IMR-90 (cell line): Measurements from ENCODE around the gene SNX22. TPM values are rescaled to one million over a fixed set of nuclear protein-coding genes. Genes with fewer than 3 reads are reported as not detected.

Experiments used
- ATAC-seq: fragments of 200-7000 bp; cut with Tn5 transposase; 2 replicates; pipeline ENCODE4 v1.9.1; 2020; ENCODE audit warnings: low read depth, mild to moderate bottlenecking, moderate library complexity
- BruUV-seq: library from RNA; stranded (reverse); fragments of 400-500 nt; replicated peaks from 2 replicates; lab custom pipeline; 2021; lab: Mats Ljungman, UMichigan
- CTCF ChIA-PET: fragments of 300-600 bp; formaldehyde crosslinking; extraction: SDS; loops from one replicate; lab custom pipeline; 2021; ENCODE audit warnings: antibody characterized with exemption; lab: Yijun Ruan, JAX
- POLR2A ChIA-PET: fragments of 300-600 bp; sonication (Branson Sonifier 250); formaldehyde crosslinking; loops from one replicate; lab custom pipeline; 2022; ENCODE audit warnings: antibody characterized with exemption; ENCODE audit not compliant: unreplicated experiment; lab: Charles Lee
- DNase-seq: peaks from one replicate; pipeline ENCODE4 v3.0.0; 2013
- H2AFZ ChIP-seq: replicated peaks from 2 replicates; pipeline ENCODE3; 2013; ENCODE audit warnings: low read length, mild to moderate bottlenecking; ENCODE audit not compliant: poor library complexity
- H2AK5ac ChIP-seq: 2 replicates; pipeline ENCODE4 v1.6.1; 2013; ENCODE audit warnings: low read depth, low read length, inconsistent platforms
- H2AK9ac ChIP-seq: replicated peaks from 2 replicates; pipeline ENCODE3; 2013; ENCODE audit warnings: mild to moderate bottlenecking, low read depth, low read length, moderate library complexity; ENCODE audit not compliant: poor library complexity
- H2BK120ac ChIP-seq: 2 replicates; pipeline ENCODE4 v1.6.1; 2013; ENCODE audit warnings: low read depth, low read length, inconsistent platforms
- H2BK15ac ChIP-seq: 3 replicates; pipeline ENCODE4 v1.6.1; 2013; ENCODE audit warnings: low read depth, low read length, inconsistent platforms
- H2BK20ac ChIP-seq: 2 replicates; pipeline ENCODE4 v1.6.1; 2013; ENCODE audit warnings: low read depth, mild to moderate bottlenecking, inconsistent platforms, low read length, moderate library complexity
- H2BK5ac ChIP-seq: 2 replicates; pipeline ENCODE4 v1.6.1; 2013; ENCODE audit warnings: mild to moderate bottlenecking, low read depth, low read length, inconsistent platforms; ENCODE audit not compliant: poor library complexity, severe bottlenecking
- H3K14ac ChIP-seq: replicated peaks from 2 replicates; pipeline ENCODE4 v1.6.1; 2013; ENCODE audit warnings: low read depth, low read length, inconsistent platforms
- H3K18ac ChIP-seq: 2 replicates; pipeline ENCODE4 v1.6.1; 2013; ENCODE audit warnings: low read depth, low read length, control low read depth
- H3K23ac ChIP-seq: 2 replicates; pipeline ENCODE4 v1.6.1; 2013; ENCODE audit warnings: low read depth, low read length, inconsistent platforms
- H3K27ac ChIP-seq: 2 replicates; pipeline ENCODE4 v1.5.1; 2013; ENCODE audit warnings: mild to moderate bottlenecking, control low read depth, low read length; ENCODE audit not compliant: insufficient read depth
- H3K27me3 ChIP-seq: 2 replicates; pipeline ENCODE4 v1.6.1; 2013; ENCODE audit warnings: low read length; ENCODE audit not compliant: control insufficient read depth, insufficient read depth
- H3K36me3 ChIP-seq: 2 replicates; pipeline ENCODE4 v1.6.1; 2013; ENCODE audit warnings: low read length, mixed read lengths; ENCODE audit not compliant: control insufficient read depth, insufficient read depth
- H3K4ac ChIP-seq: 2 replicates; pipeline ENCODE4 v1.6.1; 2013; ENCODE audit warnings: low read depth, low read length, inconsistent platforms
- H3K4me1 ChIP-seq: 2 replicates; pipeline ENCODE4 v1.6.1; 2013; ENCODE audit warnings: low read length, mixed read lengths; ENCODE audit not compliant: control insufficient read depth, insufficient read depth
- H3K4me2 ChIP-seq: 2 replicates; pipeline ENCODE4 v1.6.1; 2013; ENCODE audit warnings: low read depth, mild to moderate bottlenecking, control low read depth, low read length, moderate library complexity
- H3K4me3 ChIP-seq: 2 replicates; pipeline ENCODE4 v1.5.1; 2013; ENCODE audit warnings: low read depth, mild to moderate bottlenecking, control low read depth, low read length, moderate library complexity; ENCODE audit not compliant: insufficient read depth
- H3K56ac ChIP-seq: 2 replicates; pipeline ENCODE4 v1.6.1; 2013; ENCODE audit warnings: low read length, inconsistent platforms; ENCODE audit not compliant: insufficient read depth; ENCODE audit errors: extremely low read depth
- H3K79me1 ChIP-seq, 2 experiments: 2 replicates each; pipeline ENCODE4 v1.6.1; 2013; ENCODE audit warnings: low read length in 2 of 2, inconsistent platforms in 1 of 2, low read depth in 1 of 2
- H3K9ac ChIP-seq: 2 replicates; pipeline ENCODE4 v1.6.1; 2013; ENCODE audit warnings: low read depth, low read length, control low read depth
- H3K9me1 ChIP-seq: 2 replicates; pipeline ENCODE4 v1.6.1; 2013; ENCODE audit warnings: low read length, inconsistent platforms; ENCODE audit not compliant: insufficient read depth
- H3K9me3 ChIP-seq: 2 replicates; pipeline ENCODE4 v1.6.1; 2013; ENCODE audit warnings: low read length; ENCODE audit not compliant: control insufficient read depth, insufficient read depth
- H4K20me1 ChIP-seq: 2 replicates; pipeline ENCODE4 v1.6.1; 2013; ENCODE audit warnings: low read length, inconsistent platforms; ENCODE audit not compliant: insufficient read depth
- H4K5ac ChIP-seq: 2 replicates; pipeline ENCODE4 v1.6.1; 2013; ENCODE audit warnings: mild to moderate bottlenecking, low read depth, low read length, control low read depth
- H4K8ac ChIP-seq, 2 experiments: 2 replicates each; pipeline ENCODE4 v1.6.1; 2013; ENCODE audit warnings: low read depth in 2 of 2, low read length in 2 of 2, control low read depth in 1 of 2, inconsistent platforms in 1 of 2
- H4K91ac ChIP-seq: 2 replicates; pipeline ENCODE4 v1.6.1; 2013; ENCODE audit warnings: low read depth, low read length, inconsistent platforms; ENCODE audit not compliant: insufficient read depth
- BHLHE40 ChIP-seq: fragments of 150-350 bp; IDR thresholded peaks from 2 replicates; pipeline ENCODE4 v1.6.1; 2016; ENCODE audit warnings: mild to moderate bottlenecking, low read depth, low read length
- CEBPB ChIP-seq: IDR thresholded peaks from 2 replicates; pipeline ENCODE4 v1.6.1; 2012; ENCODE audit warnings: low read depth, low read length, improper control_type of control experiment
- CHD1 ChIP-seq: IDR thresholded peaks from 2 replicates; pipeline ENCODE4 v1.6.1; 2012; ENCODE audit warnings: low read depth, low read length, improper control_type of control experiment
- FOS ChIP-seq: fragments of 150-350 bp; IDR thresholded peaks from 2 replicates; pipeline ENCODE4 v1.6.1; 2016; ENCODE audit warnings: low read depth, low read length
- MAFK ChIP-seq: IDR thresholded peaks from 2 replicates; pipeline ENCODE4 v1.6.1; 2012; ENCODE audit warnings: low read depth, low read length, improper control_type of control experiment
- MXI1 ChIP-seq: IDR thresholded peaks from 2 replicates; pipeline ENCODE4 v1.6.1; 2012; ENCODE audit warnings: low read depth, mild to moderate bottlenecking, low read length, moderate library complexity, borderline replicate concordance
- NFE2L2 ChIP-seq: fragments of 150-350 bp; IDR thresholded peaks from 2 replicates; pipeline ENCODE4 v1.6.1; 2016; ENCODE audit warnings: low read depth, mild to moderate bottlenecking, low read length
- POLR2A ChIP-seq: IDR thresholded peaks from 2 replicates; pipeline ENCODE4 v1.6.1; 2012; ENCODE audit warnings: mild to moderate bottlenecking, low read depth, low read length
- RCOR1 ChIP-seq: IDR thresholded peaks from 2 replicates; pipeline ENCODE4 v1.6.1; 2012; ENCODE audit warnings: mild to moderate bottlenecking, low read length, improper control_type of control experiment; ENCODE audit not compliant: insufficient replicate concordance
- RFX5 ChIP-seq: IDR thresholded peaks from 2 replicates; pipeline ENCODE4 v1.8.0; 2012; ENCODE audit warnings: low read depth, mild to moderate bottlenecking, low read length, moderate library complexity
- SMC3 ChIP-seq: fragments of 150-350 bp; IDR thresholded peaks from 2 replicates; pipeline ENCODE4 v1.6.1; 2016; ENCODE audit warnings: low read depth, mild to moderate bottlenecking, antibody characterized with exemption, low read length, moderate library complexity
- WGBS, 2 experiments: methylation state at CpG; one replicate each; pipeline versions ENCODE4 v1.1.5 to v1.1.7; 2013; ENCODE audit warnings: missing lambda C conversion rate in 2 of 2; ENCODE audit not compliant: insufficient read length in 1 of 2; ENCODE audit errors: extremely low coverage in 2 of 2; 5-methylcytosine and 5-hydroxymethylcytosine counted together
- dilution Hi-C: fragments of 300-500 bp; cut with HindIII; formaldehyde crosslinking; loops from one replicate; pipeline ENCODE4 v1.14.3; 2018; ENCODE audit warnings: low sequenced_read_pairs; ENCODE audit not compliant: unreplicated experiment
- in situ Hi-C: fragments of 300-500 bp; cut with MboI; formaldehyde crosslinking; loops from 3 replicates; pipeline ENCODE4 v1.14.3; 2019; ENCODE audit warnings: low sequenced_read_pairs, inconsistent platforms, mixed read lengths
- intact Hi-C: fragments of 100-400 bp; cut with micrococcal nuclease; formaldehyde crosslinking; loops from 2 replicates; pipeline ENCODE4 v1.10.0; 2022
- polyA plus RNA-seq, 3 experiments: library from polyadenylated mRNA; depleted of rRNA; stranded (reverse); fragments of >200 nt; gene quantifications; 2 replicates each; pipeline ENCODE4 v1.2.3, GENCODE V29; 2012; ENCODE audit warnings: low replicate concordance in 1 of 3
- total RNA-seq: library from RNA; depleted of rRNA; stranded (reverse); fragments of >200 nt; gene quantifications from 2 replicates; pipeline ENCODE4 v1.2.3, GENCODE V29; 2012
- TF ChIP-seq, protein P1 (sequence below): fragments of 150-350 bp; IDR thresholded peaks from 2 replicates; pipeline ENCODE4 v1.6.1; 2017; ENCODE audit warnings: mild to moderate bottlenecking, antibody characterized with exemption, low read length, low read depth
- TF ChIP-seq, protein P2 (sequence below): conservative IDR thresholded peaks from 2 replicates; pipeline ENCODE4 v1.5.1; 2012; ENCODE audit warnings: mild to moderate bottlenecking, low read depth, low read length, improper control_type of control experiment
- TF ChIP-seq, protein P3 (sequence below): fragments of 150-350 bp; IDR thresholded peaks from 2 replicates; pipeline ENCODE4 v1.6.1; 2016; ENCODE audit warnings: low read depth, mild to moderate bottlenecking, low read length, moderate library complexity, borderline replicate concordance

Gene SNX22
- total and polyA plus RNA-seq, 2 of the 4 experiments (the other 2 are of a cell fraction): 0.12 to 0.18 TPM

DNA sequence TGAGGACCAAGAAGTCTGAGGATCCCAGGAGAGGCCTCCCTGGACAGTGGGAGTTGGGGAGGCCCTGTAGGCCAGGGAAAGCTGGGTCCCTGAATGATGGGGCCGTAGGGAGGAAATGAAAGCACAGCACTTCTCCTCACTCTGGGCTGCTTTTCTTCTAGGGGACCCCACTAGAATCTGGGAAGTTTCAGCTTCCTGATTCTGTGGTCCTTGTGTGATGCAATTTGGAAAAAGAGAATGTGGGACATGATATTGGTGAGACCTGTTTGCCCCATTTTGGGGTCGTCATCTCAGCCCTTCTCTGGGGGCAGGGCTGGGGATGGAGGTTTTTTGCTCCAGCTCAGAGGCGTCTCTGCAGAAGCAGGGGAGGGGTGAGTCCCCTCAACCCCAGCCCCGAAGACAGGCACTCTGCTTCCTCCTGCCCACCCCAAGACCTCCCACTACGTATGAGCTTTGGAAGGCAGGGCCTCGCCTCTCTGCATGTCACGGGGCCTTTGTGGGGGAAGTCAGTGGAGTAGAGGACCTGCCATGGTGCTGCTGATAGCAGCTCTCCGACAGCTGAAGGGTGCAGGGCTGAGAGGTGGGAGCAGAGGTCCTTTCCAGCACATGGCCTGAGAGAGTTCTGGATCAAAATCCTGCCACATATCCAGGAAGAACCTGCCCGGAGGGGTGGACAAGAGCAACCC lies 1.5 kb upstream of the SNX22 start:
- Histone ChIP-seq H3K9me1 (peaks cover 6% of the 10 kb centered on the region; the same call in 1 of the 2 replicates), H3K4me1 (peaks cover 2% of the 10 kb centered on the region; the same call in 1 of the 2 replicates), H2BK20ac (no peak overlapping the region), H3K23ac (no peak overlapping the region), H3K79me1 (no peaks in the 10 kb centered on the region), H2AK9ac (no peak overlapping the region), H3K4ac (no peak overlapping the region), H3K9ac (no peak overlapping the region), H3K36me3 (peaks cover 6% of the 10 kb centered on the region), H3K9me3 (no peaks in the 10 kb centered on the region), H3K56ac (no peak overlapping the region), H3K27me3 (peaks cover 15% of the 10 kb centered on the region), H2BK5ac (no peak overlapping the region), H4K5ac (no peak overlapping the region), H2AK5ac (no peak overlapping the region), H3K4me2 (no peak overlapping the region), H3K4me3 (no peak overlapping the region), H2AFZ (no peak overlapping the region), H2BK120ac (no peak overlapping the region), H3K27ac (no peak overlapping the region), H4K91ac (no peak overlapping the region), H3K14ac (no peak overlapping the region), H4K8ac (no peak overlapping the region), H3K18ac (no peak overlapping the region), H4K20me1 (peaks cover 11% of the 10 kb centered on the region), H2BK15ac (no peak overlapping the region)
- no peak for ATAC-seq
- POLR2A ChIA-PET: interaction anchor here (0.5 kb wide), 1 partner anchor 1066 kb away, joined by 3 read pairs; no protein-coding TSS in a partner anchor
- DNase-seq: no peak
- intact Hi-C loops (loop anchor here (5.0 kb wide), 1 partner anchor 38 kb away; no protein-coding TSS in a partner anchor), dilution Hi-C loops (no loop called here), in situ Hi-C loops (no loop called here)
- WGBS, 2 experiments: no CpG with 5 or more reads among the region's 9 CpGs
- no peak for TF ChIP-seq CHD1
- TF ChIP-seq, protein P1, sequence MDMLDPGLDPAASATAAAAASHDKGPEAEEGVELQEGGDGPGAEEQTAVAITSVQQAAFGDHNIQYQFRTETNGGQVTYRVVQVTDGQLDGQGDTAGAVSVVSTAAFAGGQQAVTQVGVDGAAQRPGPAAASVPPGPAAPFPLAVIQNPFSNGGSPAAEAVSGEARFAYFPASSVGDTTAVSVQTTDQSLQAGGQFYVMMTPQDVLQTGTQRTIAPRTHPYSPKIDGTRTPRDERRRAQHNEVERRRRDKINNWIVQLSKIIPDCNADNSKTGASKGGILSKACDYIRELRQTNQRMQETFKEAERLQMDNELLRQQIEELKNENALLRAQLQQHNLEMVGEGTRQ: no peak
- TF ChIP-seq BHLHE40: no peak
- no peak for TF ChIP-seq MAFK
- no peak for TF ChIP-seq RFX5
- TF ChIP-seq, protein P2, sequence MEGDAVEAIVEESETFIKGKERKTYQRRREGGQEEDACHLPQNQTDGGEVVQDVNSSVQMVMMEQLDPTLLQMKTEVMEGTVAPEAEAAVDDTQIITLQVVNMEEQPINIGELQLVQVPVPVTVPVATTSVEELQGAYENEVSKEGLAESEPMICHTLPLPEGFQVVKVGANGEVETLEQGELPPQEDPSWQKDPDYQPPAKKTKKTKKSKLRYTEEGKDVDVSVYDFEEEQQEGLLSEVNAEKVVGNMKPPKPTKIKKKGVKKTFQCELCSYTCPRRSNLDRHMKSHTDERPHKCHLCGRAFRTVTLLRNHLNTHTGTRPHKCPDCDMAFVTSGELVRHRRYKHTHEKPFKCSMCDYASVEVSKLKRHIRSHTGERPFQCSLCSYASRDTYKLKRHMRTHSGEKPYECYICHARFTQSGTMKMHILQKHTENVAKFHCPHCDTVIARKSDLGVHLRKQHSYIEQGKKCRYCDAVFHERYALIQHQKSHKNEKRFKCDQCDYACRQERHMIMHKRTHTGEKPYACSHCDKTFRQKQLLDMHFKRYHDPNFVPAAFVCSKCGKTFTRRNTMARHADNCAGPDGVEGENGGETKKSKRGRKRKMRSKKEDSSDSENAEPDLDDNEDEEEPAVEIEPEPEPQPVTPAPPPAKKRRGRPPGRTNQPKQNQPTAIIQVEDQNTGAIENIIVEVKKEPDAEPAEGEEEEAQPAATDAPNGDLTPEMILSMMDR: no peak
- TF ChIP-seq CEBPB: no peak
- TF ChIP-seq NFE2L2: no peak
- TF ChIP-seq MXI1: no peak
- TF ChIP-seq FOS: no peak
- TF ChIP-seq SMC3: no peak
- TF ChIP-seq, protein P3, sequence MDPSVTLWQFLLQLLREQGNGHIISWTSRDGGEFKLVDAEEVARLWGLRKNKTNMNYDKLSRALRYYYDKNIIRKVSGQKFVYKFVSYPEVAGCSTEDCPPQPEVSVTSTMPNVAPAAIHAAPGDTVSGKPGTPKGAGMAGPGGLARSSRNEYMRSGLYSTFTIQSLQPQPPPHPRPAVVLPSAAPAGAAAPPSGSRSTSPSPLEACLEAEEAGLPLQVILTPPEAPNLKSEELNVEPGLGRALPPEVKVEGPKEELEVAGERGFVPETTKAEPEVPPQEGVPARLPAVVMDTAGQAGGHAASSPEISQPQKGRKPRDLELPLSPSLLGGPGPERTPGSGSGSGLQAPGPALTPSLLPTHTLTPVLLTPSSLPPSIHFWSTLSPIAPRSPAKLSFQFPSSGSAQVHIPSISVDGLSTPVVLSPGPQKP: no peak
- TF ChIP-seq POLR2A: no peak
- TF ChIP-seq RCOR1: no peak
- BruUV-seq: no TSS peak
- CTCF ChIA-PET: interaction anchor here (0.6 kb wide), 1 partner anchor 1347 kb away, joined by 4 read pairs; no protein-coding TSS in a partner anchor
